K562 (cell line): ENCODE data around the gene ADIPOQ. TPM values are rescaled to one million over a fixed set of nuclear protein-coding genes. Genes with fewer than 3 reads are reported as not detected.

ENCODE experiments used
- ATF3 ChIP-seq, 2 experiments: fragments of 450-650 bp in 1 of 2; sonication (generic) in 1 of 2; formaldehyde crosslinking in 1 of 2; IDR thresholded peaks in 1 of 2; conservative IDR thresholded peaks in 1 of 2; 2 replicates each; pipeline versions ENCODE4 v1.6.1 to v1.8.1; 2016 to 2023; ENCODE audit warnings: mild to moderate bottlenecking in 2 of 2, moderate library complexity in 2 of 2, inconsistent platforms in 1 of 2, missing genetic modification reagents in 1 of 2
- CC2D1A ChIP-seq: fragments of 450-650 bp; IDR thresholded peaks from 2 replicates; pipeline ENCODE4 v1.6.1; 2017; ENCODE audit warnings: mild to moderate bottlenecking
- ERF ChIP-seq: fragments of 450-650 bp; formaldehyde crosslinking; IDR thresholded peaks from 2 replicates; pipeline ENCODE4 v1.4.0; 2020; ENCODE audit warnings: mild to moderate bottlenecking, mixed read lengths
- FOXA1 ChIP-seq: fragments of 450-650 bp; IDR thresholded peaks from 2 replicates; pipeline ENCODE4 v1.6.1; 2016; ENCODE audit warnings: mild to moderate bottlenecking, borderline replicate concordance
- HMBOX1 ChIP-seq: sonication (generic); IDR thresholded peaks from 2 replicates; pipeline ENCODE4 v1.6.1; 2016
- NR2F6 ChIP-seq: fragments of 450-650 bp; formaldehyde crosslinking; IDR thresholded peaks from 2 replicates; pipeline ENCODE4 v1.4.0; 2020; ENCODE audit warnings: mild to moderate bottlenecking
- PATZ1 ChIP-seq: fragments of 250-450 bp; sonication (Bioruptor Pico); IDR thresholded peaks from 2 replicates; pipeline ENCODE4 v1.5.0; 2020; ENCODE audit warnings: mild to moderate bottlenecking, borderline replicate concordance
- PBX2 ChIP-seq, 2 experiments: IDR thresholded peaks in 1 of 2; conservative IDR thresholded peaks in 1 of 2; 2 replicates each; pipeline ENCODE4 v1.6.1; 2016; ENCODE audit warnings: low read depth in 2 of 2, mild to moderate bottlenecking in 1 of 2, missing compliant biosample characterization in 1 of 2, missing genetic modification characterization in 1 of 2, moderate library complexity in 1 of 2
- PHF20 ChIP-seq: fragments of 450-650 bp; IDR thresholded peaks from 2 replicates; pipeline ENCODE4 v1.6.1; 2018; ENCODE audit not compliant: partially characterized antibody
- PRDM10 ChIP-seq: fragments of 450-650 bp; IDR thresholded peaks from 2 replicates; pipeline ENCODE4 v1.6.1; 2018; ENCODE audit not compliant: partially characterized antibody
- SPI1 ChIP-seq: IDR thresholded peaks from 2 replicates; pipeline ENCODE4 v1.6.1; 2011; ENCODE audit warnings: low read depth, low read length, control low read depth, borderline replicate concordance
- THAP12 ChIP-seq: fragments of 250-450 bp; sonication (Bioruptor Pico); IDR thresholded peaks from 2 replicates; pipeline ENCODE4 v1.9.0; 2021; ENCODE audit warnings: mild to moderate bottlenecking, inconsistent platforms
- ZNF3 ChIP-seq: fragments of 250-450 bp; sonication (Bioruptor Pico); IDR thresholded peaks from 2 replicates; pipeline ENCODE4 v1.5.0; 2021; ENCODE audit warnings: mild to moderate bottlenecking, moderate library complexity
- polyA plus RNA-seq, 8 experiments: library from polyadenylated mRNA; depleted of rRNA in 4 of 8; stranded (reverse) in 5 of 8; unstranded in 3 of 8; fragments of >200 nt; fragmentation: Nextera tagmentation in 2 of 8; fragmentation: Illumina TruSeq in 1 of 8; extraction: Ambion mirVana in 2 of 8; extraction: Trizol in 1 of 8; gene quantifications; 2 replicates each; pipeline versions ENCODE4 v1.2.1 to v1.2.3, GENCODE V29; 2011 to 2014; ENCODE audit warnings: inconsistent platforms in 1 of 8, missing spikeins in 1 of 8
- total RNA-seq, 7 experiments: library from RNA; depleted of rRNA in 6 of 7; stranded (reverse); fragments of >200 nt in 6 of 7; fragmentation: Illumina TruSeq in 2 of 7; extraction: Trizol in 2 of 7; gene quantifications; 2 replicates each; pipeline versions ENCODE4 v1.2.1 to v1.2.3, GENCODE V29; 2011 to 2021; ENCODE audit warnings: low replicate concordance in 1 of 7

ADIPOQ gene
- total and polyA plus RNA-seq, 9 of the 15 experiments (the other 6 are each of a cell fraction or from before 2014, with no cell fraction given): 0.01 to 0.04 (median 0.03) TPM; not detected in 4

- no peak for TF ChIP-seq PATZ1 (CRISPR knock-in tag)
- peak; percentile 62 for TF ChIP-seq PHF20
- peak; percentile 93 for TF ChIP-seq SPI1
- no peak for TF ChIP-seq PBX2 (CRISPR knock-in tag; IDR thresholded peaks at IDR 0.05; ENCODE audit: low read depth)
- 0 out of 2 replicates have a peak, but pooled peaks have one; percentile 35 for TF ChIP-seq PBX2 (tag; conservative IDR thresholded peaks at IDR 0.05; ENCODE audit: low read depth)
- no peak for TF ChIP-seq NR2F6 (CRISPR knock-in tag)
- TF ChIP-seq CC2D1A: peak; percentile 84
- no peak for TF ChIP-seq THAP12
- TF ChIP-seq ATF3 (IDR thresholded peaks at IDR 0.05): peak; percentile 16; the same call in 1 of the 2 replicates
- TF ChIP-seq ATF3 (CRISPR knock-in tag; conservative IDR thresholded peaks at IDR 0.05): no peak
- no peak for TF ChIP-seq FOXA1
- TF ChIP-seq ZNF3 (CRISPR knock-in tag): no peak
- TF ChIP-seq HMBOX1: peak; percentile 17; the same call in 1 of the 2 replicates
- TF ChIP-seq PRDM10: peak; percentile 21
- 0 out of 2 replicates have a peak, but pooled peaks have one; percentile 48 for TF ChIP-seq ERF (CRISPR knock-in tag)
Measured at GRCh38 chr3:186871403-186871924, 29.0 kb downstream of the ADIPOQ start (continued).
